WTC11 (cell line): ENCODE results near the gene PTGFR.

ENCODE experiments used
- ATF1 ChIP-seq: sonication (generic); formaldehyde crosslinking; IDR thresholded peaks from 2 replicates; pipeline ENCODE4 v1.8.1; 2023; ENCODE audit warnings: mild to moderate bottlenecking, moderate library complexity, missing genetic modification reagents
- GTF2I ChIP-seq: fragments of 250-450 bp; sonication (Bioruptor Pico); conservative IDR thresholded peaks from 2 replicates; pipeline ENCODE4 v1.4.0; 2021; ENCODE audit warnings: mild to moderate bottlenecking
- TEAD4 ChIP-seq: sonication (generic); formaldehyde crosslinking; IDR thresholded peaks from 2 replicates; pipeline ENCODE4 v1.8.0; 2022; ENCODE audit warnings: mild to moderate bottlenecking, missing genetic modification reagents
- TF ChIP-seq, protein P1 (sequence below): fragments of 200-600 bp; IDR thresholded peaks from 2 replicates; pipeline ENCODE4 v1.8.0; 2022; ENCODE audit warnings: antibody characterized with exemption
- TF ChIP-seq, protein P2 (sequence below): sonication (generic); formaldehyde crosslinking; IDR thresholded peaks from 2 replicates; pipeline ENCODE4 v1.8.0; 2022; ENCODE audit warnings: missing genetic modification reagents
- TF ChIP-seq, protein P3 (sequence below): sonication (generic); formaldehyde crosslinking; IDR thresholded peaks from 2 replicates; pipeline ENCODE4 v1.8.1; 2023; ENCODE audit warnings: mild to moderate bottlenecking, missing genetic modification reagents, moderate library complexity

DNA sequence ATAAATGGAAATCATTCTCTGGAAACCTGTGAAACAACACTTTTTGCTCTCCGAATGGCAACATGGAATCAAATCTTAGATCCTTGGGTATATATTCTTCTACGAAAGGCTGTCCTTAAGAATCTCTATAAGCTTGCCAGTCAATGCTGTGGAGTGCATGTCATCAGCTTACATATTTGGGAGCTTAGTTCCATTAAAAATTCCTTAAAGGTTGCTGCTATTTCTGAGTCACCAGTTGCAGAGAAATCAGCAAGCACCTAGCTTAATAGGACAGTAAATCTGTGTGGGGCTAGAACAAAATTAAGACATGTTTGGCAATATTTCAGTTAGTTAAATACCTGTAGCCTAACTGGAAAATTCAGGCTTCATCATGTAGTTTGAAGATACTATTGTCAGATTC is 45.7 kb downstream of the PTGFR start:
- TF ChIP-seq, protein P1, sequence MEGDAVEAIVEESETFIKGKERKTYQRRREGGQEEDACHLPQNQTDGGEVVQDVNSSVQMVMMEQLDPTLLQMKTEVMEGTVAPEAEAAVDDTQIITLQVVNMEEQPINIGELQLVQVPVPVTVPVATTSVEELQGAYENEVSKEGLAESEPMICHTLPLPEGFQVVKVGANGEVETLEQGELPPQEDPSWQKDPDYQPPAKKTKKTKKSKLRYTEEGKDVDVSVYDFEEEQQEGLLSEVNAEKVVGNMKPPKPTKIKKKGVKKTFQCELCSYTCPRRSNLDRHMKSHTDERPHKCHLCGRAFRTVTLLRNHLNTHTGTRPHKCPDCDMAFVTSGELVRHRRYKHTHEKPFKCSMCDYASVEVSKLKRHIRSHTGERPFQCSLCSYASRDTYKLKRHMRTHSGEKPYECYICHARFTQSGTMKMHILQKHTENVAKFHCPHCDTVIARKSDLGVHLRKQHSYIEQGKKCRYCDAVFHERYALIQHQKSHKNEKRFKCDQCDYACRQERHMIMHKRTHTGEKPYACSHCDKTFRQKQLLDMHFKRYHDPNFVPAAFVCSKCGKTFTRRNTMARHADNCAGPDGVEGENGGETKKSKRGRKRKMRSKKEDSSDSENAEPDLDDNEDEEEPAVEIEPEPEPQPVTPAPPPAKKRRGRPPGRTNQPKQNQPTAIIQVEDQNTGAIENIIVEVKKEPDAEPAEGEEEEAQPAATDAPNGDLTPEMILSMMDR: no peak
- TF ChIP-seq GTF2I: no peak
- TF ChIP-seq, protein P2, sequence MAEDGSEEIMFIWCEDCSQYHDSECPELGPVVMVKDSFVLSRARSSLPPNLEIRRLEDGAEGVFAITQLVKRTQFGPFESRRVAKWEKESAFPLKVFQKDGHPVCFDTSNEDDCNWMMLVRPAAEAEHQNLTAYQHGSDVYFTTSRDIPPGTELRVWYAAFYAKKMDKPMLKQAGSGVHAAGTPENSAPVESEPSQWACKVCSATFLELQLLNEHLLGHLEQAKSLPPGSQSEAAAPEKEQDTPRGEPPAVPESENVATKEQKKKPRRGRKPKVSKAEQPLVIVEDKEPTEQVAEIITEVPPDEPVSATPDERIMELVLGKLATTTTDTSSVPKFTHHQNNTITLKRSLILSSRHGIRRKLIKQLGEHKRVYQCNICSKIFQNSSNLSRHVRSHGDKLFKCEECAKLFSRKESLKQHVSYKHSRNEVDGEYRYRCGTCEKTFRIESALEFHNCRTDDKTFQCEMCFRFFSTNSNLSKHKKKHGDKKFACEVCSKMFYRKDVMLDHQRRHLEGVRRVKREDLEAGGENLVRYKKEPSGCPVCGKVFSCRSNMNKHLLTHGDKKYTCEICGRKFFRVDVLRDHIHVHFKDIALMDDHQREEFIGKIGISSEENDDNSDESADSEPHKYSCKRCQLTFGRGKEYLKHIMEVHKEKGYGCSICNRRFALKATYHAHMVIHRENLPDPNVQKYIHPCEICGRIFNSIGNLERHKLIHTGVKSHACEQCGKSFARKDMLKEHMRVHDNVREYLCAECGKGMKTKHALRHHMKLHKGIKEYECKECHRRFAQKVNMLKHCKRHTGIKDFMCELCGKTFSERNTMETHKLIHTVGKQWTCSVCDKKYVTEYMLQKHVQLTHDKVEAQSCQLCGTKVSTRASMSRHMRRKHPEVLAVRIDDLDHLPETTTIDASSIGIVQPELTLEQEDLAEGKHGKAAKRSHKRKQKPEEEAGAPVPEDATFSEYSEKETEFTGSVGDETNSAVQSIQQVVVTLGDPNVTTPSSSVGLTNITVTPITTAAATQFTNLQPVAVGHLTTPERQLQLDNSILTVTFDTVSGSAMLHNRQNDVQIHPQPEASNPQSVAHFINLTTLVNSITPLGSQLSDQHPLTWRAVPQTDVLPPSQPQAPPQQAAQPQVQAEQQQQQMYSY (CRISPR knock-in tag): no peak
- no peak for TF ChIP-seq TEAD4 (CRISPR knock-in tag)
- TF ChIP-seq ATF1 (CRISPR knock-in tag): no peak
- TF ChIP-seq, protein P3, sequence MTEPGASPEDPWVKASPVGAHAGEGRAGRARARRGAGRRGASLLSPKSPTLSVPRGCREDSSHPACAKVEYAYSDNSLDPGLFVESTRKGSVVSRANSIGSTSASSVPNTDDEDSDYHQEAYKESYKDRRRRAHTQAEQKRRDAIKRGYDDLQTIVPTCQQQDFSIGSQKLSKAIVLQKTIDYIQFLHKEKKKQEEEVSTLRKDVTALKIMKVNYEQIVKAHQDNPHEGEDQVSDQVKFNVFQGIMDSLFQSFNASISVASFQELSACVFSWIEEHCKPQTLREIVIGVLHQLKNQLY: no peak
